Suprapubic skin (tissue), 4 donors: ENCODE measurements around the gene SH3GL1. TPM values are rescaled to one million over a fixed set of nuclear protein-coding genes. Genes with fewer than 3 reads are reported as not detected.

Experiments
- DNase-seq, 2 donors: peaks; one replicate each; pipeline ENCODE4 v3.0.0-alpha.2; 2019; ENCODE audit warnings: low spot score in 2 of 2
- H3K27ac ChIP-seq: fragments of 200-600 bp; sonication (generic); one replicate; pipeline ENCODE4 v1.5.1; 2019
- H3K27me3 ChIP-seq: fragments of 200-600 bp; sonication (generic); one replicate; pipeline ENCODE4 v1.5.1; 2019
- H3K36me3 ChIP-seq: fragments of 200-600 bp; sonication (generic); one replicate; pipeline ENCODE4 v1.5.1; 2019
- H3K4me1 ChIP-seq: fragments of 200-600 bp; sonication (generic); one replicate; pipeline ENCODE4 v1.5.1; 2019
- H3K4me3 ChIP-seq: fragments of 200-600 bp; sonication (generic); one replicate; pipeline ENCODE4 v1.5.1; 2019; ENCODE audit warnings: mild to moderate bottlenecking
- H3K9me3 ChIP-seq: fragments of 200-600 bp; sonication (generic); one replicate; pipeline ENCODE4 v1.5.1; 2019
- CTCF ChIP-seq, 2 donors: fragments of 200-600 bp in 1 of 2; fragments of 450-650 bp in 1 of 2; sonication (generic) in 1 of 2; IDR thresholded peaks; one replicate each; pipeline ENCODE4 v1.5.1; 2016 to 2019; ENCODE audit warnings: antibody characterized with exemption in 2 of 2, mild to moderate bottlenecking in 1 of 2, moderate library complexity in 1 of 2
- EP300 ChIP-seq: sonication (generic); formaldehyde crosslinking; IDR thresholded peaks from one replicate; pipeline ENCODE4 v1.6.1; 2017; ENCODE audit warnings: antibody characterized with exemption
- POLR2A ChIP-seq, 2 donors: fragments of 450-650 bp; IDR thresholded peaks; one replicate each; pipeline ENCODE4 v1.6.1; 2017; ENCODE audit warnings: antibody characterized with exemption in 2 of 2, mild to moderate bottlenecking in 2 of 2, moderate library complexity in 2 of 2
- POLR2AphosphoS5 ChIP-seq, 3 donors: sonication (generic); formaldehyde crosslinking; IDR thresholded peaks; one replicate each; pipeline ENCODE4 v1.6.1; 2017; ENCODE audit warnings: antibody characterized with exemption in 3 of 3
- WGBS: methylation state at CpG from one replicate; pipeline ENCODE4 v1.1.5; 2018; 5-methylcytosine and 5-hydroxymethylcytosine counted together
- total RNA-seq, 4 donors: library from RNA; depleted of rRNA; stranded (reverse); fragments of >200 nt; gene quantifications; one replicate each; pipeline ENCODE4 v1.1.0, GENCODE V29; 2016

SH3GL1 gene
- total RNA-seq, 4 donors from 2014 or later: 67.0 to 103 (median 81.0) TPM

GRCh38 chr19:4393947-4394590 lies 6.3 kb downstream of the SH3GL1 start:
- TF ChIP-seq EP300: no peak
- no peak for TF ChIP-seq POLR2AphosphoS5 (IDR thresholded peaks at IDR 0.05)
- no peak for TF ChIP-seq CTCF (IDR thresholded peaks at IDR 0.05)
- TF ChIP-seq POLR2A (IDR thresholded peaks at IDR 0.05): no peak
- Histone ChIP-seq H3K4me3 (no peak overlapping the region), H3K27me3 (no peaks in the 10 kb centered on the region), H3K27ac (peak overlapping the region; percentile 36), H3K4me1 (peaks cover 88% of the 10 kb centered on the region), H3K36me3 (no peaks in the 10 kb centered on the region), H3K9me3 (no peaks in the 10 kb centered on the region)
- WGBS: 42% methylated on average over 7 of the region's 8 CpGs
- DNase-seq: no peak

- no peak for DNase-seq
- H3K27me3 ChIP-seq: no peaks in the 10 kb centered on the region
- peak overlapping the region; percentile 80 for H3K27ac ChIP-seq
- peaks cover 84% of the 10 kb centered on the region for H3K4me1 ChIP-seq
- H3K9me3 ChIP-seq: no peaks in the 10 kb centered on the region
- TF ChIP-seq EP300 (no peak), POLR2AphosphoS5 (IDR thresholded peaks at IDR 0.05) (peak in 1 of 3 donors; percentile 72)
- 55% methylated on average over 15 of the region's 20 CpGs for WGBS
- H3K4me3 ChIP-seq: peak overlapping the region; percentile 16
- no peaks in the 10 kb centered on the region for H3K36me3 ChIP-seq
These were observed 8.5 kb downstream of the SH3GL1 start for GRCh38 chr19:4391701-4392483.

GRCh38 chr19:4391306-4391693 lies 9.0 kb downstream of the SH3GL1 start:
- TF ChIP-seq POLR2AphosphoS5 (IDR thresholded peaks at IDR 0.05) (no peak), CTCF (IDR thresholded peaks at IDR 0.05) (no peak), POLR2A (IDR thresholded peaks at IDR 0.05) (no peak), EP300 (no peak)
- Histone ChIP-seq H3K4me3 (peak overlapping the region; percentile 16), H3K4me1 (peaks cover 80% of the 10 kb centered on the region), H3K27ac (peak overlapping the region; percentile 80), H3K9me3 (no peaks in the 10 kb centered on the region), H3K36me3 (peaks cover 3% of the 10 kb centered on the region), H3K27me3 (no peaks in the 10 kb centered on the region)
- DNase-seq: no peak
- WGBS: 53% methylated on average over 9 of the region's 9 CpGs

- Histone ChIP-seq H3K9me3 (no peaks in the 10 kb centered on the region), H3K27me3 (no peaks in the 10 kb centered on the region), H3K27ac (peak overlapping the region; percentile 80), H3K4me3 (peak overlapping the region; percentile 1), H3K36me3 (peaks cover 3% of the 10 kb centered on the region), H3K4me1 (peaks cover 80% of the 10 kb centered on the region)
- WGBS: 25% methylated on average over 20 of the region's 21 CpGs
- DNase-seq: no peak
- TF ChIP-seq POLR2AphosphoS5 (IDR thresholded peaks at IDR 0.05): no peak
- no peak for TF ChIP-seq CTCF (IDR thresholded peaks at IDR 0.05)
- no peak for TF ChIP-seq POLR2A (IDR thresholded peaks at IDR 0.05)
- no peak for TF ChIP-seq EP300
These were observed 9.6 kb downstream of the SH3GL1 start for GRCh38 chr19:4390567-4391305.

GRCh38 chr19:4390017-4390566 lies 10.3 kb downstream of the SH3GL1 start:
- H3K9me3 ChIP-seq: no peaks in the 10 kb centered on the region
- H3K27me3 ChIP-seq: no peaks in the 10 kb centered on the region
- no peak for TF ChIP-seq POLR2AphosphoS5 (IDR thresholded peaks at IDR 0.05)
- no peak for TF ChIP-seq POLR2A (IDR thresholded peaks at IDR 0.05)
- TF ChIP-seq CTCF (IDR thresholded peaks at IDR 0.05): no peak
- no peak for TF ChIP-seq EP300
- peaks cover 3% of the 10 kb centered on the region for H3K36me3 ChIP-seq
- peak overlapping the region; percentile 1 for H3K4me3 ChIP-seq
- H3K27ac ChIP-seq: peak overlapping the region; percentile 80
- H3K4me1 ChIP-seq: peaks cover 75% of the 10 kb centered on the region
- whole genome bisulfite sequencing: 30% methylated on average over 11 of the region's 12 CpGs
- no peak for DNase-seq
